HG02938 (cell line): ENCODE data around the gene PDCD6IP.
"Not testable (repeated sequence)": the region's sequence is repeated elsewhere in the genome, so short reads cannot be mapped to it uniquely, and the experiment has no call there.

Experiments
- ATAC-seq: cut with Tn5 transposase; IDR thresholded peaks from one replicate; pipeline ENCODE4 v1.9.1; 2021; ENCODE audit warnings: mild to moderate bottlenecking, moderate library complexity; ENCODE audit not compliant: unreplicated experiment

Gene PDCD6IP

GRCh38 chr3:33791477-33792166, 6.8 kb upstream of the PDCD6IP start:
- no peak for ATAC-seq

- no peak for ATAC-seq
These were observed 6.1 kb upstream of the PDCD6IP start for GRCh38 chr3:33792167-33792892.

GRCh38 chr3:33795131-33795530, 3.3 kb upstream of the PDCD6IP start:
- ATAC-seq: no peak

GRCh38 chr3:33795856-33796536, 2.4 kb upstream of the PDCD6IP start:
- no peak for ATAC-seq

- ATAC-seq: peak; percentile 50
These were observed 365 bp upstream of the PDCD6IP start for GRCh38 chr3:33798113-33798417.

GRCh38 chr3:33799202-33799551, 747 bp downstream of the PDCD6IP start:
- ATAC-seq: no peak

- ATAC-seq: no peak
These were observed 4.8 kb downstream of the PDCD6IP start for GRCh38 chr3:33803252-33803651.

GRCh38 chr3:33803894-33804526, 5.6 kb downstream of the PDCD6IP start:
- ATAC-seq: no peak

GRCh38 chr3:33807191-33807590, 8.8 kb downstream of the PDCD6IP start:
- no peak for ATAC-seq

- no peak for ATAC-seq
These were observed 10.1 kb downstream of the PDCD6IP start for GRCh38 chr3:33808559-33808958.

- ATAC-seq: no peak
These were observed 12.1 kb downstream of the PDCD6IP start for GRCh38 chr3:33810545-33810944.

GRCh38 chr3:33821989-33822388, 23.6 kb downstream of the PDCD6IP start:
- no peak for ATAC-seq

GRCh38 chr3:33823821-33824220, 25.4 kb downstream of the PDCD6IP start:
- ATAC-seq: no peak

- ATAC-seq: no peak
These were observed 26.7 kb downstream of the PDCD6IP start for GRCh38 chr3:33825111-33825510.

- ATAC-seq: no peak
These were observed 27.8 kb downstream of the PDCD6IP start for GRCh38 chr3:33826206-33826605.

- ATAC-seq: no peak
These were observed 28.3 kb downstream of the PDCD6IP start for GRCh38 chr3:33826688-33827087.

- ATAC-seq: no peak
These were observed 31.3 kb downstream of the PDCD6IP start for GRCh38 chr3:33829720-33830119.

GRCh38 chr3:33831053-33831452, 32.6 kb downstream of the PDCD6IP start:
- no peak for ATAC-seq

- ATAC-seq: no peak
These were observed 35.1 kb downstream of the PDCD6IP start for GRCh38 chr3:33833408-33834095.

GRCh38 chr3:33834096-33834453, 35.6 kb downstream of the PDCD6IP start:
- ATAC-seq: no peak

GRCh38 chr3:33837182-33837581, 38.8 kb downstream of the PDCD6IP start:
- ATAC-seq: not testable (repeated sequence)
